SK-N-SH (cell line): ENCODE data around the gene PLXNA4. TPM values are rescaled to one million over a fixed set of nuclear protein-coding genes. Genes with fewer than 3 reads are reported as not detected.
A peak's percentile ranks its signal among the peaks of the same experiment; 100 is the strongest.

Experiments used
- ELF1 ChIP-seq: IDR thresholded peaks from 2 replicates; pipeline ENCODE4 v1.4.0; 2012
- EZH2phosphoT487 ChIP-seq: fragments of 200-600 bp; sonication (generic); IDR thresholded peaks from 2 replicates; pipeline ENCODE4 v1.6.1; 2017; ENCODE audit warnings: low read depth, mixed run types, mild to moderate bottlenecking, antibody characterized with exemption, moderate library complexity, borderline replicate concordance
- FOSL2 ChIP-seq: IDR thresholded peaks from 2 replicates; pipeline ENCODE4 v1.4.0; 2012; ENCODE audit warnings: low read depth, mild to moderate bottlenecking, moderate library complexity, borderline replicate concordance
- FOXJ3 ChIP-seq: sonication (generic); formaldehyde crosslinking; IDR thresholded peaks from 2 replicates; pipeline ENCODE4 v1.5.1; 2020; ENCODE audit warnings: mild to moderate bottlenecking, missing genetic modification reagents
- FOXM1 ChIP-seq: IDR thresholded peaks from 2 replicates; pipeline ENCODE4 v1.4.0; 2012; ENCODE audit warnings: low read depth, mild to moderate bottlenecking
- GATA2 ChIP-seq: sonication (generic); formaldehyde crosslinking; IDR thresholded peaks from 2 replicates; pipeline ENCODE4 v1.5.0; 2020; ENCODE audit warnings: mild to moderate bottlenecking, missing genetic modification reagents
- IRF3 ChIP-seq: fragments of 150-350 bp; IDR thresholded peaks from 2 replicates; pipeline ENCODE4 v1.6.1; 2016; ENCODE audit warnings: mild to moderate bottlenecking, low read depth, low read length
- JUND ChIP-seq: IDR thresholded peaks from 2 replicates; pipeline ENCODE4 v1.4.0; 2012
- NFIC ChIP-seq: IDR thresholded peaks from 2 replicates; pipeline ENCODE4 v1.4.0; 2012; ENCODE audit warnings: borderline replicate concordance
- RAD21 ChIP-seq: IDR thresholded peaks from 2 replicates; pipeline ENCODE4 v1.6.1; 2012; ENCODE audit warnings: mild to moderate bottlenecking, low read length
- RFX5 ChIP-seq: IDR thresholded peaks from 2 replicates; pipeline ENCODE4 v1.6.1; 2012; ENCODE audit warnings: mild to moderate bottlenecking, improper control_type of control experiment, low read length
- RXRA ChIP-seq: IDR thresholded peaks from 2 replicates; pipeline ENCODE4 v1.4.0; 2012; ENCODE audit warnings: low read depth, mild to moderate bottlenecking, borderline replicate concordance
- SIN3A ChIP-seq: IDR thresholded peaks from 2 replicates; pipeline ENCODE4 v1.6.1; 2012; ENCODE audit warnings: low read depth, mild to moderate bottlenecking, low read length, moderate library complexity, borderline replicate concordance
- TAF1 ChIP-seq: IDR thresholded peaks from 2 replicates; pipeline ENCODE4 v1.6.1; 2012; ENCODE audit warnings: low read depth, mild to moderate bottlenecking, low read length, moderate library complexity, borderline replicate concordance
- TCF12 ChIP-seq: IDR thresholded peaks from 2 replicates; pipeline ENCODE4 v1.4.0; 2012
- TEAD4 ChIP-seq: IDR thresholded peaks from 2 replicates; pipeline ENCODE4 v1.4.0; 2012; ENCODE audit warnings: mild to moderate bottlenecking, borderline replicate concordance; ENCODE audit not compliant: insufficient read depth
- YY1 ChIP-seq: IDR thresholded peaks from 2 replicates; pipeline ENCODE4 v1.4.0; 2012; ENCODE audit warnings: low read depth, mild to moderate bottlenecking
- polyA plus RNA-seq, 3 experiments: library from polyadenylated mRNA; depleted of rRNA; stranded (reverse); fragments of >200 nt; gene quantifications; 2 replicates each; pipeline ENCODE4 v1.2.3, GENCODE V29; 2012
- TF ChIP-seq, protein P1 (sequence below): fragments of 200-600 bp; sonication (generic); IDR thresholded peaks from 2 replicates; pipeline ENCODE4 v1.6.1; 2017; ENCODE audit warnings: antibody characterized with exemption, mild to moderate bottlenecking, moderate library complexity
- TF ChIP-seq, protein P2 (sequence below): IDR thresholded peaks from 2 replicates; pipeline ENCODE4 v1.4.0; 2012; ENCODE audit warnings: low read depth, borderline replicate concordance
- TF ChIP-seq, protein P3 (sequence below): fragments of 150-350 bp; IDR thresholded peaks from 2 replicates; pipeline ENCODE4 v1.6.1; 2017; ENCODE audit warnings: antibody characterized with exemption, low read length, low read depth, borderline replicate concordance
- TF ChIP-seq, protein P4 (sequence below): IDR thresholded peaks from 2 replicates; pipeline ENCODE4 v1.4.0; 2012; ENCODE audit warnings: low read depth

The PLXNA4 gene
- polyA plus RNA-seq, 1 of the 3 experiments (the other 2 are of a cell fraction), result 2.4 TPM

- TF ChIP-seq, protein P1, sequence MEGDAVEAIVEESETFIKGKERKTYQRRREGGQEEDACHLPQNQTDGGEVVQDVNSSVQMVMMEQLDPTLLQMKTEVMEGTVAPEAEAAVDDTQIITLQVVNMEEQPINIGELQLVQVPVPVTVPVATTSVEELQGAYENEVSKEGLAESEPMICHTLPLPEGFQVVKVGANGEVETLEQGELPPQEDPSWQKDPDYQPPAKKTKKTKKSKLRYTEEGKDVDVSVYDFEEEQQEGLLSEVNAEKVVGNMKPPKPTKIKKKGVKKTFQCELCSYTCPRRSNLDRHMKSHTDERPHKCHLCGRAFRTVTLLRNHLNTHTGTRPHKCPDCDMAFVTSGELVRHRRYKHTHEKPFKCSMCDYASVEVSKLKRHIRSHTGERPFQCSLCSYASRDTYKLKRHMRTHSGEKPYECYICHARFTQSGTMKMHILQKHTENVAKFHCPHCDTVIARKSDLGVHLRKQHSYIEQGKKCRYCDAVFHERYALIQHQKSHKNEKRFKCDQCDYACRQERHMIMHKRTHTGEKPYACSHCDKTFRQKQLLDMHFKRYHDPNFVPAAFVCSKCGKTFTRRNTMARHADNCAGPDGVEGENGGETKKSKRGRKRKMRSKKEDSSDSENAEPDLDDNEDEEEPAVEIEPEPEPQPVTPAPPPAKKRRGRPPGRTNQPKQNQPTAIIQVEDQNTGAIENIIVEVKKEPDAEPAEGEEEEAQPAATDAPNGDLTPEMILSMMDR, result peak; percentile 26; the same call in 1 of the 2 replicates
- TF ChIP-seq, protein P2, sequence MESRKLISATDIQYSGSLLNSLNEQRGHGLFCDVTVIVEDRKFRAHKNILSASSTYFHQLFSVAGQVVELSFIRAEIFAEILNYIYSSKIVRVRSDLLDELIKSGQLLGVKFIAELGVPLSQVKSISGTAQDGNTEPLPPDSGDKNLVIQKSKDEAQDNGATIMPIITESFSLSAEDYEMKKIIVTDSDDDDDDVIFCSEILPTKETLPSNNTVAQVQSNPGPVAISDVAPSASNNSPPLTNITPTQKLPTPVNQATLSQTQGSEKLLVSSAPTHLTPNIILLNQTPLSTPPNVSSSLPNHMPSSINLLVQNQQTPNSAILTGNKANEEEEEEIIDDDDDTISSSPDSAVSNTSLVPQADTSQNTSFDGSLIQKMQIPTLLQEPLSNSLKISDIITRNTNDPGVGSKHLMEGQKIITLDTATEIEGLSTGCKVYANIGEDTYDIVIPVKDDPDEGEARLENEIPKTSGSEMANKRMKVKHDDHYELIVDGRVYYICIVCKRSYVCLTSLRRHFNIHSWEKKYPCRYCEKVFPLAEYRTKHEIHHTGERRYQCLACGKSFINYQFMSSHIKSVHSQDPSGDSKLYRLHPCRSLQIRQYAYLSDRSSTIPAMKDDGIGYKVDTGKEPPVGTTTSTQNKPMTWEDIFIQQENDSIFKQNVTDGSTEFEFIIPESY, result no peak
- TF ChIP-seq FOSL2 (no peak), GATA2 (CRISPR knock-in tag) (no peak), FOXJ3 (CRISPR knock-in tag) (0 out of 2 replicates have a peak, but pooled peaks have one; percentile 69), SIN3A (no peak), IRF3 (no peak), TCF12 (peak; percentile 15; the same call in 1 of the 2 replicates), YY1 (no peak), RAD21 (peak; percentile 60), ELF1 (no peak), FOXM1 (no peak), TAF1 (no peak), NFIC (no peak), TEAD4 (no peak), EZH2phosphoT487 (no peak), JUND (no peak), RXRA (no peak), RFX5 (no peak)
- TF ChIP-seq, protein P3, sequence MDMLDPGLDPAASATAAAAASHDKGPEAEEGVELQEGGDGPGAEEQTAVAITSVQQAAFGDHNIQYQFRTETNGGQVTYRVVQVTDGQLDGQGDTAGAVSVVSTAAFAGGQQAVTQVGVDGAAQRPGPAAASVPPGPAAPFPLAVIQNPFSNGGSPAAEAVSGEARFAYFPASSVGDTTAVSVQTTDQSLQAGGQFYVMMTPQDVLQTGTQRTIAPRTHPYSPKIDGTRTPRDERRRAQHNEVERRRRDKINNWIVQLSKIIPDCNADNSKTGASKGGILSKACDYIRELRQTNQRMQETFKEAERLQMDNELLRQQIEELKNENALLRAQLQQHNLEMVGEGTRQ, result no peak
- TF ChIP-seq, protein P4, sequence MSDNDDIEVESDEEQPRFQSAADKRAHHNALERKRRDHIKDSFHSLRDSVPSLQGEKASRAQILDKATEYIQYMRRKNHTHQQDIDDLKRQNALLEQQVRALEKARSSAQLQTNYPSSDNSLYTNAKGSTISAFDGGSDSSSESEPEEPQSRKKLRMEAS, result no peak
Measured at GRCh38 chr7:132321387-132321786, 254.9 kb downstream of the PLXNA4 start (continued).
